Measurements from ENCODE around the gene LRP11. TPM values are rescaled to one million over a fixed set of nuclear protein-coding genes. Genes with fewer than 3 reads are reported as not detected.
A peak's percentile ranks its signal among the peaks of the same experiment; 100 is the strongest.

Gene LRP11
- total RNA-seq, 4 donors from 2014 or later, result 56.0 to 98.3 (median 78.4) TPM

DNA sequence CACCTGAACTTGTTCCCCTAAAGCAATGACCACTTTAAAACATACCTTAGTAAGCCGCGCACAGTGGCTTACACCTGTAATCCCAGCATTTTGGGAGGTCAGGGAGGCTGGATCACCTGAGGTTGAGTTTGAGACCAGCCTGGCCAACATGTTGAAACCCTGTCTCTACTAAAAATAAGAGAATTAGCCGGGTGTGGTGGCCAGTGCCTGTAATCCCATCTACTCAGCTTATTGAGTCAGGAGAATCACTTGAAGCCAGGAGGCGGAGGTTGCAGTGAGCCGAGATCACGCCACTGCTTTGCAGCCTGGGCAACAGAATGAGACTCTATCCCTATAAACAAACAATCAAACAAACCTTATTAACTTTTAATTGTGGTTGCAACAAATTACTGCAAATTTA is 35.3 kb upstream of the LRP11 start:
- peak in 1 of 2 donors; percentile 82 for DNase-seq (ENCODE audit: low spot score in 2 of 2)
- TF ChIP-seq CTCF (IDR thresholded peaks at IDR 0.05) (no peak), POLR2A (IDR thresholded peaks at IDR 0.05) (no peak)
- intact Hi-C loops (cut with DNase I; ENCODE audit: low total_unique reads), result no loop called here
- H3K4me3 ChIP-seq (ENCODE audit: low read depth, poor library complexity, severe bottlenecking), result no peak overlapping the region
- WGBS, 2 donors, result 47 to 57% methylated on average over 6 of the region's 6 CpGs

- TF ChIP-seq POLR2A (IDR thresholded peaks at IDR 0.05), result no peak
- no peak for TF ChIP-seq CTCF (IDR thresholded peaks at IDR 0.05)
- peak in 1 of 2 donors; percentile 78 for DNase-seq (ENCODE audit: low spot score in 2 of 2)
- 84 to 88% methylated on average over 9 of the region's 9 CpGs for WGBS, 2 donors
- intact Hi-C loops (cut with DNase I; ENCODE audit: low total_unique reads), result no loop called here
- no peak overlapping the region for H3K4me3 ChIP-seq (ENCODE audit: low read depth, poor library complexity, severe bottlenecking)
Measured at GRCh38 chr6:149898966-149899365, 34.8 kb upstream of the LRP11 start.

DNA sequence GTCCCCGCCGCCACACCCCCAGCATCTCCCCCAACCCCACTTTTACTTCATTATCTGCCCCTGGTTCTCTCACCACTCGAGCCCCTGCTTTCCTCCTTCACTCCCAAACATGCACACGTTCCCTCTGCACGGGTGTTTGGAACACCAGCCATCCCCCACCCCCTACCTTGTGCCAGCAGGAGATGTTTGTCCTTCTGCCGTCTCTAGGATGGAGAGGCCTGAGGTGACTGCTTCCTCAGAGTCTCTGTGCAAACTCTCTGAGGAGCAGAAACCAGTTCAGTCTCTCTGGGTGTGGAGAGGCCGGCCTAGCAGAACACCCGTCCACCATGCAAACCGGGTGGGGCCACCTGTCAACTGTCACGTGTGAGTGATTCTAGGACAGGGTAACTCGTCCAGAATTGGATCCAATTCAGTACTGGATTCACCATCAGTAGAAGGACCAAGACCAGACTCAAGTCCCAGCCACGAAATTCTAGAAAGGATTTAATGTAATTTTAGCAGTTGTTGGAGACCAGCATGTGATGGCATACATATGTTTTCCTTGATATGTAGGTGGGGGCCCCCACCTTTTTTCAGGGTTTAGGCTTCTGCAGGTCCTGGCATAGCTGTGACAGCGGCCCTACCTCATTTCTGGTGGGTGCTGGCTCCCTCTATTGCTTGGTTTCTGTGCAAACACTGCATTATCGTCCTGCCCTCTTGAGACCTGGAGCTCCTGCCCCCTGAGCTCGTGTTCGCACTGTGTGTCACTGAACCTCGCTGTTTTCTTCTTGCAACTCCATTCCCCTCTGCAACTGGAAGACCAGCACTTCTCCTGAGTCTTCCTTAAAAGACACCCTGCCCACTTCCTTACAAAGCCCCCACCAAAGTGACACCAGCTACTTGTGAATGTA is 33.9 kb upstream of the LRP11 start, which contains the start of gene RAET1E:
TSS of gene RAET1E (minus strand) at position 259 of the 890 bp plus-strand sequence. CDS start 7,212 bp downstream, outside the sequence.
- DNase-seq (ENCODE audit: low spot score in 2 of 2), result peak in 1 of 2 donors; percentile 84
- intact Hi-C loops (cut with DNase I; ENCODE audit: low total_unique reads), result no loop called here
- H3K4me3 ChIP-seq (ENCODE audit: low read depth, poor library complexity, severe bottlenecking), result no peak within 1 kb of the TSS
- TF ChIP-seq CTCF (IDR thresholded peaks at IDR 0.05) (no peak), POLR2A (IDR thresholded peaks at IDR 0.05) (no peak)
- WGBS, 2 donors, result 57 to 62% methylated on average over 17 of the region's 17 CpGs

DNA sequence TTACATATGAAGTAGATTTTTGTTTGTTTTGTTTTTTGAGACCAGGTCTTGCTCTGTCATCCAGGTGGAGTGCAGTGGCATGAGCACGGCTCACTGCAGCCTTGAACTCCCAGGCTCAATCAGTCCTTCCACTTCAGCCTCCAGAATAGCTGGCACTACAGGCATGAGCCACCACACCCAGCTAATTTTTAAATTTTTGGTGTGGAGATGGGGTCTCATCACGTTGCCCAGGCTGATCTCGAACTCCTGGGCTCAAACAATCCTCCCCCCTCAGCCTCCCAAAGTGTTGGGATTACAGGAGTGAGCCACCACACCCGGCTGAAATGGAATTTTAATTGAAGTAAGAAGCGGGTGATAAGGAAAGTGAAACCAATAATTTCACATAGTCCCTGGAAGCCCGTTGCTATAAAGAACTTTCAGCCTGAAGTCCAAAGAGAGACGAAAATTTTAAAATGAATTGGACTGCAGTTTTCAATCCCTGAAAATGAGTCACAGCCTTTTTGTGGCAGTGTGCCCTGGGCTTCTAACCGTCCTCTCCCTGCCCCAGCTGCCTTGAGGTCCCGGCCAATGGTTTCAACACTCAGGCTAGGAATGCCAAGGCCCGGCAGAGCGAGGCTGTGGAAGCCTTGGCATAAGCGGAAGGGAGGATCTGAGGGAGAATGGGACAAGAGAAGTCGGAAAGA is 33.0 kb upstream of the LRP11 start:
- no peak overlapping the region for H3K4me3 ChIP-seq (ENCODE audit: low read depth, poor library complexity, severe bottlenecking)
- DNase-seq (ENCODE audit: low spot score in 2 of 2), result peak; percentile 89 to 98
- no peak for TF ChIP-seq CTCF (IDR thresholded peaks at IDR 0.05)
- intact Hi-C loops (cut with DNase I; ENCODE audit: low total_unique reads), result no loop called here
- 17 to 20% methylated on average over 13 of the region's 13 CpGs for WGBS, 2 donors

DNA sequence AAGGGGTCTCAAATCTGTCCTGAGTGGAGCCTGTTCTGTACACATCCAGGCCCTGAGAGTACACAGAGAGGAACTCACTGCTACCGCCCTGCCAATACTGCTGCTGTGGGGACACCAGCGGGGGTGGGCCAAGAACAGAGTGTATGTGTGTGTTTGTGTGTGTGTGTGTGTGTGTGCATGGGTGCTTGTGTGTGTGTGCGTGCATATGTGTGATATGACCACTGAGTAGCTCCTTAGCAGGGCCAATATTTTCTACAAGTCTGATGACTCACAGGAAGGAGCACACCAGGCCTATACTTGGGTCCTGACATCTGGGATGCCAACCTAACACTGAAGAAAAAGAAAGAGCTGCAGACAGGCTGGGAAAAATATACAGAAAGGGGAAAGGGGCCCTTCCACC is 32.3 kb upstream of the LRP11 start:
- TF ChIP-seq CTCF (IDR thresholded peaks at IDR 0.05), result no peak
- no peak for TF ChIP-seq POLR2A (IDR thresholded peaks at IDR 0.05)
- 78 to 93% methylated on average over 3 of the region's 3 CpGs for WGBS, 2 donors
- DNase-seq (ENCODE audit: low spot score in 2 of 2), result peak in 1 of 2 donors; percentile 45
- H3K4me3 ChIP-seq (ENCODE audit: low read depth, poor library complexity, severe bottlenecking), result no peak overlapping the region
- intact Hi-C loops (cut with DNase I; ENCODE audit: low total_unique reads), result no loop called here

All from lower leg skin (tissue), 4 donors.